GM03348 (cell line): ENCODE results near the gene PACSIN3.
"Not testable (repeated sequence)": the region's sequence is repeated elsewhere in the genome, so short reads cannot be mapped to it uniquely, and the experiment has no call there.

Source experiments
- DNase-seq: peaks from one replicate; pipeline ENCODE4 v3.0.0; 2012; ENCODE audit warnings: low spot score

The PACSIN3 gene

DNA sequence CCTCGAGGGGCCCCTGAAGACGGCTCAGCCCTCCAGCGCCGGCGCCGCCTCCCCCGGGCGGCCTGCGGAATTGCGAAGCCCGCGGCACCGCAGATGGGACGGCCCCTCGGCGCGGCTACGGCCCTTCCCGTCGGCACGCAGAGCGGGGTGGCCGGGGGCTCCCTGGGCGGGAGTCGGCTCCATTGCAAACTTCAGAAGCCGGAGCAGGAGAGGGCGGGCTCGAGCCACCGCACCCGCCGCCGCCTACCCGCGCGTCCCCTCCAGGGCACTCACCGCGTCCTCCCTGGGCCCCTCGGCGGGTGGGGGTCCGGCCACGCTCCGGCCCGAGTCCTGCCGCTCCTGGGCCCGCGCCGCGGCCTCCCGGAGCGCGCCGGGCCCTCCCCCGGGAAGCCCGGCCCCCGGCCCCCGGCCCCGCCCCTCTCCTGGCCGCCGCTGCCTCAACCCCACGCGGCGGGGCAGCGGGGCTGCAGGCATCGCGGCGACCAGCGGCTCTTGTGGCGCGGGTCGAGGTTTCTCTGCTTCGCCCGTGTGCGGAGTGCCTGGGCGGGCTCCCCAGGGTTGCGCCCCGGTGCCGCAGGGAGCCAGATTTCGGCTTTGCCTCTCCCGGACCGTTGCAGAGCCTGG is at the start of gene PACSIN3:
Gene PACSIN3, minus strand, starts transcription at position 359 of the 624 bp plus-strand sequence. CDS start 3,707 bp downstream, outside the sequence.
- DNase-seq: peak; percentile 83

DNA sequence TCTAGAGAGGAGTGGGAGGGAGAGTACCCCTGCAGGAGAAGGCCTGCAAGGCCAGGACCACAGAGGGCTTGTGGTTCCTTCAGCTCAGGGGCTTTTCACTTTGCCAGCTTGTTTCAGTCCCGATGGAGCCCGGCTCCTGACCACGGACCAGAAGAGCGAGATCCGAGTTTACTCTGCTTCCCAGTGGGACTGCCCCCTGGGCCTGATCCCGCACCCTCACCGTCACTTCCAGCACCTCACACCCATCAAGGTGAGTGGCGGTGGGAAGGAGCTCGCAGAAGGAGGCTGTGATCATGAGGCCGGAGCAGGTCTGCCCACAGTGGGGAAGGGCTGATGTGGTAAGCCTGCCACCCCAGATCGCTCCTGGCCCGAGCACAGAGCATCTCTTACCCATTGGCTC is 48.9 kb upstream of the PACSIN3 start:
- no peak for DNase-seq

DNA sequence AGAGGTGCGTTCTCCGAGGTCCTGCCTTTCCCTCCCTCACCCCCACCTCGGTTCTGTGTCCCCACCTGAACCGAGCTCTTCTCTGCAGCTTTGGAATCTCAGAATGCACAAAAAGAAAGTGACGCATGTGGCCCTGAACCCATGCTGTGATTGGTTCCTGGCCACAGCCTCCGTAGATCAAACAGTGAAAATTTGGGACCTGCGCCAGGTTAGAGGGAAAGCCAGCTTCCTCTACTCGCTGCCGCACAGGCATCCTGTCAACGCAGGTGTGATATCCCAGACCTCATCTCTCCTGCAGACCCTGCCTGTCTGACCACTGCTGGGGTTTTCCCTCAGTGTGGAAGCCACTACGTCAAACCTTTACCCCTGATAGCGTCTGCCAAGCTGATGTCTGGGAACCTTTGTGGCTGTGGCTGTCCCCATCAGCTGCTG is 48.5 kb upstream of the PACSIN3 start:
- no peak for DNase-seq

GRCh38 chr11:47233989-47234668 is 47.9 kb upstream of the PACSIN3 start:
- peak; percentile 63 for DNase-seq

GRCh38 chr11:47233051-47233450 is 46.8 kb upstream of the PACSIN3 start:
- no peak for DNase-seq

GRCh38 chr11:47229161-47229560 is 42.9 kb upstream of the PACSIN3 start:
- no peak for DNase-seq

GRCh38 chr11:47225552-47226400 is 39.5 kb upstream of the PACSIN3 start:
- no peak for DNase-seq

- DNase-seq: no peak
Measured at GRCh38 chr11:47222696-47223095, 36.5 kb upstream of the PACSIN3 start.

GRCh38 chr11:47220401-47220821 is 34.2 kb upstream of the PACSIN3 start:
- peak; percentile 51 for DNase-seq

GRCh38 chr11:47216121-47216798 is 30.0 kb upstream of the PACSIN3 start:
- peak; percentile 86 for DNase-seq

GRCh38 chr11:47215366-47215910 is 29.2 kb upstream of the PACSIN3 start:
- DNase-seq: no peak

- DNase-seq: peak; percentile 95
Measured at GRCh38 chr11:47213950-47214565, 27.8 kb upstream of the PACSIN3 start.

DNA sequence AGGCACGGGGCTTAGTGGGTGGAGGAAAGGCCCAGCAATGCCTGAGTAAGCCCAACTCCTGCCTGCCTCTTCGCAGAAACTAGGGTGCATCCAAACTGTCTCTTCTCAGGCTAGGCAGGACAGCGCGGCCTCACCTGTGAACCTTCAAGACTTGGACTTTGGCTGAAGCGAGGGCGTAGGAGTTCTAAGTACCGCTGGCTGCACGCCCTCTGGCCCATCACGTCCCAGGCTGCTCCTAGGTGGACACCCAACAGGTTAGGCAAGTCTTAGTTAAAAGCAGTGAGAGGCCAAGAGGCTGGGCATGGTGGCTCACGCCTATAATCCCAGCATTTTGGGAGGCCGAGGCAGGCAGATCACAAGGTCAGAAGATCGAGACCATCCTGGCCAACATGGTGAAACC is 26.7 kb upstream of the PACSIN3 start:
- no peak for DNase-seq

GRCh38 chr11:47208628-47209027 is 22.4 kb upstream of the PACSIN3 start:
- no peak for DNase-seq

DNA sequence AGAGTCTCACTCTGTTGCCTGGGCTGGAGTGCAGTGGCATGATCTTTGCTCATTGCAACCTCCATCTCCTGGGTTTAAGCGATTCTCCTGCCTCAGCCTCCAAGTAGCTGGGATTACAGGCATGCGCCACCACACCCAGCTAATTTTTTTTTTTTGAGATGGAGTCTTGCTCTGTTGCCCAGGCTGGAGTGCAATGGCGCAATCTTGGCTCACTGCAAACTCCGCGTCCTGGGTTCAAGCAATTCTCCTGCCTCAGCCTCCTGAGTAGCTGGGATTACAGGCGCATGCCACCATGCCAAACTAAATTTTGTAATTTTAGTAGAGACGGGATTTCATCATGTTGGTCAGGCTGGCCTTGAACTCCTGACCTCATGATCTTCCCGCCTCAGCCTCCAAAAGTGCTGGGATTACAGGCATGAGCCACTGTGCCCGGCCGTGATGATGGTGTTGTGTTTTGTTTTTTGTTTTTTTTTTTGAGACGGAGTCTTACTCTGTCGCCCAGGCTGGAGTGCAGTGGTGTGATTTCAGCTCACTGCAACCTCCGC is 21.8 kb upstream of the PACSIN3 start:
- DNase-seq: not testable (repeated sequence)

DNA sequence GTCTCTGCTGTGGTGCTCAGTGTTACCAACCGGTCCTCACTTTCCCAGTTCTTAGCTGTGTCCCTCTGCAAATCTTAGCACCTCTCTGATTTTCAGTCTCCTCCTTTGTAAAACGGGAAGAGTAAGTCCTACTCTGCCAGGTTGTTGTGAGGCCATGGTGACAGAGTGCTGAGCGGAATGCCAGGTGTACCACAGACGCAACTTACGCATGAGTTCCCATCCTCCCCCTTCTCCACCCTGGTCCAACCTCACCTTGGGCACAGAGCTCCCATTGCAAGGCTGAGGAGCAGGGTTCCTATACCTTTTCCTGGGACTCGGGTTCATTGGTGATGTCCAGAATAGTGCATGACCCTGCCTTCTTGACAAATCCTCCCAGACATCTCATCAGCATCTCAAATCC is 21.2 kb upstream of the PACSIN3 start:
- DNase-seq: no peak

DNA sequence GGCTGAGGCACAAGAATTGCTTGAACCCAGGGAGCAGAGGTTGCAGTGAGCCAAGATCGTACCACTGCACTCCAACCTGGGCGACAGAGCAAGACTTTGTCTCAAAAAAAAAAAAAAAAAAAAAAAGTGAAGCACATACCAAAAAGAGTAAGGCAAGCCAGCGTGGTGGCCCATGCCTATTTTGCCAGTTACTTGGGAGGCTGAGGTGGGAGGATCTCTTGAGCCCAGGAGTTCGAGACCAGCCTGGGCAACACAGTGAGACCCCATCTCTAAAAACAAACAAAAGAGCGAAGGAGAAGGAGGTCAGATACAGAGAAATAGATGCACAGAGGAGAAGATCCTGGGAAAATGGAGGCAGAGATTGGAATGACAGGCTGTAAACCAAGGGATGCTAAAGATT is 20.3 kb upstream of the PACSIN3 start:
- not testable (repeated sequence) for DNase-seq

- DNase-seq: peak; percentile 62
Measured at GRCh38 chr11:47204637-47204989, 18.4 kb upstream of the PACSIN3 start.

GRCh38 chr11:47202576-47202975 is 16.3 kb upstream of the PACSIN3 start:
- no peak for DNase-seq

GRCh38 chr11:47201015-47201414 is 14.8 kb upstream of the PACSIN3 start:
- DNase-seq: no peak

DNA sequence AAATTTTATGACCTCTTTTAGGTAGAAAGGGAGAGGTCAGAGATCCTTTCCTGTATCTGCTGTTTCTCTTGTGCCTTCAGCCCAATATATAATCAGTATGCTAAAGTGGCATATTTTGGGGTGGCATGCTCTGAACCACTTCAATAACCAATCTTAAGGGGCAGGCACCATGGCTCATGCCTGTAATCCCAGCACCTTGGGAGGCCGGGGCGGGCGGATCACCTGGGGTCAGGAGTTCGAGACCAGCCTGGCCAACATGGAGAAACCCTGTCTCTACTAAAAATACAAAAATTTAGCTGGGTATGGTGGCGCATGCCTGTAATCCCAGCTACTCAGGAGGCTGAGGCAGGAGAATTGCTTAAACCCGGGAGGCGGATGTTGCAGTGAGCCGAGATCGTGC is 11.9 kb upstream of the PACSIN3 start:
- not testable (repeated sequence) for DNase-seq
